Astrocyte of the cerebellum (primary cell): Measurements from ENCODE around the gene BTC.

ENCODE experiments used
- DNase-seq: peaks from one replicate; pipeline ENCODE4 v3.0.0-alpha.2; 2011; ENCODE audit warnings: low read depth
- H3K4me3 ChIP-seq: 2 replicates; pipeline ENCODE4 v1.5.1; 2011; ENCODE audit warnings: mild to moderate bottlenecking, low read depth, low read length, moderate library complexity
- CTCF ChIP-seq: IDR thresholded peaks from 2 replicates; pipeline ENCODE4 v1.5.1; 2012; ENCODE audit warnings: low read length, low read depth, moderate library complexity, mild to moderate bottlenecking; ENCODE audit errors: missing control alignments
- in situ Hi-C: cut with HindIII; loops from 2 replicates; pipeline ENCODE4 v1.10.0; 2017; ENCODE audit warnings: low sequenced_read_pairs

The BTC gene

GRCh38 chr4:74751856-74752255, 42.5 kb downstream of the BTC start:
- no peak for TF ChIP-seq CTCF
- no peak for DNase-seq
- in situ Hi-C loops: no loop called here
- no peak overlapping the region for H3K4me3 ChIP-seq

- no peak for TF ChIP-seq CTCF
- in situ Hi-C loops: no loop called here
- DNase-seq: no peak
- H3K4me3 ChIP-seq: no peak overlapping the region
Observed at GRCh38 chr4:74751247-74751646, 43.1 kb downstream of the BTC start.

- H3K4me3 ChIP-seq: no peak overlapping the region
- in situ Hi-C loops: no loop called here
- no peak for DNase-seq
- no peak for TF ChIP-seq CTCF
Observed at GRCh38 chr4:74742185-74742584, 52.1 kb downstream of the BTC start.

- H3K4me3 ChIP-seq: no peak overlapping the region
- no peak for DNase-seq
- TF ChIP-seq CTCF: no peak
- in situ Hi-C loops: no loop called here
Observed at GRCh38 chr4:74738464-74739143, 55.7 kb downstream of the BTC start.

- DNase-seq: no peak
- TF ChIP-seq CTCF: no peak
- in situ Hi-C loops: no loop called here
Observed at GRCh38 chr4:74734995-74735394, 59.3 kb downstream of the BTC start.

GRCh38 chr4:74733756-74734155, 60.6 kb downstream of the BTC start:
- no peak for TF ChIP-seq CTCF
- in situ Hi-C loops: no loop called here
- no peak for DNase-seq
- no peak overlapping the region for H3K4me3 ChIP-seq

More at GRCh38 chr4:74734995-74735394, 59.3 kb downstream of the BTC start:
- H3K4me3 ChIP-seq: no peak overlapping the region
